ENCODE results near the gene GLG1. TPM values are rescaled to one million over a fixed set of nuclear protein-coding genes. Genes with fewer than 3 reads are reported as not detected.

Gene GLG1
- total and polyA plus RNA-seq, 7 donors = 19.7 to 107 (median 60.1) TPM

GRCh38 chr16:74582970-74583369, 23.9 kb downstream of the GLG1 start:
- WGBS, 3 donors = 37 to 91% (median 63%) methylated on average over 1 of the region's 1 CpG
- TF ChIP-seq CTCF (IDR thresholded peaks at IDR 0.05) = no peak
- intact Hi-C loops (cut with DNase I) = no loop called here
- DNase-seq (no peak), ATAC-seq (no peak)
- Histone ChIP-seq H3K4me1 (peaks cover 50% of the 10 kb centered on the region), H3K27ac (peak overlapping the region; percentile 75), H3K36me3 (ENCODE audit: insufficient read depth in 1 of 2, low read depth in 1 of 2) (no peaks in the 10 kb centered on the region), H3K27me3 (ENCODE audit: insufficient read depth in 3 of 3, low read length in 2 of 3) (no peaks in the 10 kb centered on the region), H3K4me3 (no peak overlapping the region), H3K9me3 (no peaks in the 10 kb centered on the region)

- peaks cover 54% of the 10 kb centered on the region for H3K4me1 ChIP-seq
- no peak for TF ChIP-seq CTCF (IDR thresholded peaks at IDR 0.05)
- WGBS, 3 donors = 25 to 32% (median 27%) methylated on average over 3 of the region's 3 CpGs
- H3K36me3 ChIP-seq (ENCODE audit: insufficient read depth in 1 of 2, low read depth in 1 of 2) = no peaks in the 10 kb centered on the region
- intact Hi-C loops (cut with DNase I) = no loop called here
- peak overlapping the region; percentile 75 for H3K27ac ChIP-seq
- no peaks in the 10 kb centered on the region for H3K27me3 ChIP-seq (ENCODE audit: insufficient read depth in 3 of 3, low read length in 2 of 3)
- peak; percentile 42 to 76 (median 58) for ATAC-seq
- no peaks in the 10 kb centered on the region for H3K9me3 ChIP-seq
- no peak for DNase-seq
- H3K4me3 ChIP-seq = peak overlapping the region; percentile 32
Observed at GRCh38 chr16:74580833-74581232, 26.1 kb downstream of the GLG1 start.

GRCh38 chr16:74578838-74579237, 28.1 kb downstream of the GLG1 start:
- DNase-seq (no peak), ATAC-seq (no peak)
- no peaks in the 10 kb centered on the region for H3K36me3 ChIP-seq (ENCODE audit: insufficient read depth in 1 of 2, low read depth in 1 of 2)
- H3K27ac ChIP-seq = peak overlapping the region; percentile 75
- no peaks in the 10 kb centered on the region for H3K27me3 ChIP-seq (ENCODE audit: insufficient read depth in 3 of 3, low read length in 2 of 3)
- intact Hi-C loops (cut with DNase I) = no loop called here
- peaks cover 65% of the 10 kb centered on the region for H3K4me1 ChIP-seq
- 91 to 92% (median 91%) methylated on average over 3 of the region's 3 CpGs for WGBS, 3 donors
- H3K9me3 ChIP-seq = no peaks in the 10 kb centered on the region
- no peak for TF ChIP-seq CTCF (IDR thresholded peaks at IDR 0.05)
- H3K4me3 ChIP-seq = no peak overlapping the region

GRCh38 chr16:74578433-74578832, 28.5 kb downstream of the GLG1 start:
- no peak for DNase-seq
- intact Hi-C loops (cut with DNase I) = no loop called here
- ATAC-seq = no peak
- Histone ChIP-seq H3K27me3 (ENCODE audit: insufficient read depth in 3 of 3, low read length in 2 of 3) (no peaks in the 10 kb centered on the region), H3K27ac (peak overlapping the region; percentile 75), H3K9me3 (no peaks in the 10 kb centered on the region), H3K4me1 (peaks cover 68% of the 10 kb centered on the region), H3K36me3 (ENCODE audit: insufficient read depth in 1 of 2, low read depth in 1 of 2) (no peaks in the 10 kb centered on the region), H3K4me3 (no peak overlapping the region)
- no peak for TF ChIP-seq CTCF (IDR thresholded peaks at IDR 0.05)
- WGBS, 3 donors = 81 to 89% (median 81%) methylated on average over 3 of the region's 3 CpGs

- ATAC-seq (no peak), DNase-seq (no peak)
- peaks cover 69% of the 10 kb centered on the region for H3K4me1 ChIP-seq
- H3K36me3 ChIP-seq (ENCODE audit: insufficient read depth in 1 of 2, low read depth in 1 of 2) = no peaks in the 10 kb centered on the region
- peak overlapping the region; percentile 75 for H3K27ac ChIP-seq
- no peak for TF ChIP-seq CTCF (IDR thresholded peaks at IDR 0.05)
- no peak overlapping the region for H3K4me3 ChIP-seq
- H3K27me3 ChIP-seq (ENCODE audit: insufficient read depth in 3 of 3, low read length in 2 of 3) = no peaks in the 10 kb centered on the region
- intact Hi-C loops (cut with DNase I) = no loop called here
- no peaks in the 10 kb centered on the region for H3K9me3 ChIP-seq
- 81 to 85% (median 84%) methylated on average over 2 of the region's 2 CpGs for WGBS, 3 donors
Observed at GRCh38 chr16:74577882-74578366, 29.0 kb downstream of the GLG1 start.

All from psoas muscle (tissue), 8 donors.